WTC11 (cell line): ENCODE measurements around the gene SYTL1. TPM values are rescaled to one million over a fixed set of nuclear protein-coding genes. Genes with fewer than 3 reads are reported as not detected.

Experiments used
- ATAC-seq: fragments of 200-7000 bp; cut with Tn5 transposase; 2 replicates; pipeline ENCODE4 v1.10.0; 2021; ENCODE audit warnings: mild to moderate bottlenecking, moderate library complexity
- CTCF ChIA-PET: fragments of 300-600 bp; sonication (Branson Sonifier 250); formaldehyde crosslinking; loops from one replicate; lab custom pipeline; 2021; ENCODE audit warnings: antibody characterized with exemption; lab: Charles Lee
- POLR2A ChIA-PET: fragments of 350-600 bp; sonication (Branson Sonifier 250); formaldehyde crosslinking; loops from one replicate; lab custom pipeline; 2021; ENCODE audit warnings: antibody characterized with exemption; lab: Charles Lee
- DNase-seq: peaks from one replicate; pipeline ENCODE4 v3.0.0; 2021; ENCODE audit warnings: low spot score
- H3K27ac Mint-ChIP-seq: 2 replicates; pipeline ENCODE4 v1.8.0; 2021; ENCODE audit warnings: mixed read lengths
- H3K27me3 Mint-ChIP-seq: 2 replicates; pipeline ENCODE4 v1.8.0; 2021; ENCODE audit warnings: low read depth, mild to moderate bottlenecking, moderate library complexity, mixed read lengths
- H3K36me3 Mint-ChIP-seq: 2 replicates; pipeline ENCODE4 v1.8.0; 2021; ENCODE audit warnings: mixed read lengths
- H3K4me1 Mint-ChIP-seq: 2 replicates; pipeline ENCODE4 v1.8.0; 2022; ENCODE audit warnings: mixed read lengths
- H3K4me3 Mint-ChIP-seq: 2 replicates; pipeline ENCODE4 v1.8.0; 2021; ENCODE audit warnings: mild to moderate bottlenecking, moderate library complexity, mixed read lengths
- H3K9me3 Mint-ChIP-seq: 2 replicates; pipeline ENCODE4 v1.8.0; 2021; ENCODE audit warnings: mixed read lengths
- CREM ChIP-seq: sonication (generic); formaldehyde crosslinking; IDR thresholded peaks from 2 replicates; pipeline ENCODE4 v1.8.1; 2022; ENCODE audit warnings: mild to moderate bottlenecking, missing genetic modification reagents, moderate library complexity
- EMX1 ChIP-seq: fragments of 250-450 bp; sonication (Bioruptor Pico); IDR thresholded peaks from 2 replicates; pipeline ENCODE4 v1.8.0; 2021; ENCODE audit warnings: mild to moderate bottlenecking
- ETV6 ChIP-seq: sonication (generic); formaldehyde crosslinking; IDR thresholded peaks from 2 replicates; pipeline ENCODE4 v1.8.1; 2022; ENCODE audit warnings: mild to moderate bottlenecking, missing genetic modification reagents
- FOXP1 ChIP-seq: sonication (generic); formaldehyde crosslinking; IDR thresholded peaks from 2 replicates; pipeline ENCODE4 v1.8.0; 2022; ENCODE audit warnings: missing genetic modification reagents, mild to moderate bottlenecking, moderate library complexity, borderline replicate concordance
- JUN ChIP-seq: sonication (generic); formaldehyde crosslinking; IDR thresholded peaks from 2 replicates; pipeline ENCODE4 v1.8.0; 2023; ENCODE audit warnings: mild to moderate bottlenecking, missing genetic modification reagents
- MXD4 ChIP-seq: fragments of 250-450 bp; sonication (Bioruptor Pico); IDR thresholded peaks from 2 replicates; pipeline ENCODE4 v1.8.0; 2021; ENCODE audit warnings: mild to moderate bottlenecking, moderate library complexity, borderline replicate concordance
- NFATC4 ChIP-seq: fragments of 250-450 bp; sonication (Bioruptor Pico); IDR thresholded peaks from 2 replicates; pipeline ENCODE4 v1.9.0; 2021; ENCODE audit warnings: mild to moderate bottlenecking
- NFYB ChIP-seq: sonication (generic); formaldehyde crosslinking; conservative IDR thresholded peaks from 2 replicates; pipeline ENCODE4 v1.8.0; 2022; ENCODE audit warnings: low read depth, missing genetic modification reagents
- NR2C2 ChIP-seq: sonication (generic); formaldehyde crosslinking; IDR thresholded peaks from 2 replicates; pipeline ENCODE4 v1.8.0; 2022; ENCODE audit warnings: mild to moderate bottlenecking, missing genetic modification reagents
- SOX15 ChIP-seq: fragments of 250-450 bp; sonication (Bioruptor Pico); IDR thresholded peaks from 2 replicates; pipeline ENCODE4 v1.9.0; 2021; ENCODE audit warnings: mild to moderate bottlenecking
- TEAD4 ChIP-seq: sonication (generic); formaldehyde crosslinking; IDR thresholded peaks from 2 replicates; pipeline ENCODE4 v1.8.0; 2022; ENCODE audit warnings: mild to moderate bottlenecking, missing genetic modification reagents
- TP53 ChIP-seq: sonication (generic); formaldehyde crosslinking; IDR thresholded peaks from 2 replicates; pipeline ENCODE4 v1.8.1; 2023; ENCODE audit warnings: mild to moderate bottlenecking, missing genetic modification reagents
- ZNF423 ChIP-seq: fragments of 250-450 bp; sonication (Bioruptor Pico); IDR thresholded peaks from 2 replicates; pipeline ENCODE4 v2.1.2; 2022; ENCODE audit warnings: mild to moderate bottlenecking, moderate library complexity
- total RNA-seq: library from RNA; stranded (reverse); gene quantifications from 3 replicates; pipeline ENCODE4 v1.2.3, GENCODE V29; 2021
- TF ChIP-seq, protein P1 (sequence below): sonication (generic); formaldehyde crosslinking; IDR thresholded peaks from 2 replicates; pipeline ENCODE4 v1.8.0; 2022; ENCODE audit warnings: mild to moderate bottlenecking, missing genetic modification reagents
- TF ChIP-seq, protein P2 (sequence below): sonication (generic); formaldehyde crosslinking; IDR thresholded peaks from 2 replicates; pipeline ENCODE4 v1.8.0; 2022; ENCODE audit warnings: missing genetic modification reagents
- TF ChIP-seq, protein P3 (sequence below): sonication (generic); formaldehyde crosslinking; IDR thresholded peaks from 2 replicates; pipeline ENCODE4 v1.8.1; 2022; ENCODE audit warnings: missing genetic modification reagents, borderline replicate concordance
- TF ChIP-seq, protein P4 (sequence below): sonication (generic); formaldehyde crosslinking; IDR thresholded peaks from 2 replicates; pipeline ENCODE4 v1.8.1; 2022; ENCODE audit warnings: mild to moderate bottlenecking, missing genetic modification reagents, moderate library complexity, borderline replicate concordance
- TF ChIP-seq, protein P5 (sequence below): sonication (generic); formaldehyde crosslinking; IDR thresholded peaks from 2 replicates; pipeline ENCODE4 v1.8.1; 2023; ENCODE audit warnings: mild to moderate bottlenecking, missing genetic modification reagents
- TF ChIP-seq, protein P6 (sequence below): sonication (generic); formaldehyde crosslinking; IDR thresholded peaks from 2 replicates; pipeline ENCODE4 v1.8.1; 2022; ENCODE audit warnings: mild to moderate bottlenecking, moderate library complexity, missing genetic modification reagents
- TF ChIP-seq, protein P7 (sequence below): fragments of 250-450 bp; sonication (Bioruptor Pico); IDR thresholded peaks from 2 replicates; pipeline ENCODE4 v1.9.0; 2021; ENCODE audit warnings: mild to moderate bottlenecking

SYTL1 gene
- total RNA-seq, 1 experiment from 2014 or later: 18.0 TPM

DNA sequence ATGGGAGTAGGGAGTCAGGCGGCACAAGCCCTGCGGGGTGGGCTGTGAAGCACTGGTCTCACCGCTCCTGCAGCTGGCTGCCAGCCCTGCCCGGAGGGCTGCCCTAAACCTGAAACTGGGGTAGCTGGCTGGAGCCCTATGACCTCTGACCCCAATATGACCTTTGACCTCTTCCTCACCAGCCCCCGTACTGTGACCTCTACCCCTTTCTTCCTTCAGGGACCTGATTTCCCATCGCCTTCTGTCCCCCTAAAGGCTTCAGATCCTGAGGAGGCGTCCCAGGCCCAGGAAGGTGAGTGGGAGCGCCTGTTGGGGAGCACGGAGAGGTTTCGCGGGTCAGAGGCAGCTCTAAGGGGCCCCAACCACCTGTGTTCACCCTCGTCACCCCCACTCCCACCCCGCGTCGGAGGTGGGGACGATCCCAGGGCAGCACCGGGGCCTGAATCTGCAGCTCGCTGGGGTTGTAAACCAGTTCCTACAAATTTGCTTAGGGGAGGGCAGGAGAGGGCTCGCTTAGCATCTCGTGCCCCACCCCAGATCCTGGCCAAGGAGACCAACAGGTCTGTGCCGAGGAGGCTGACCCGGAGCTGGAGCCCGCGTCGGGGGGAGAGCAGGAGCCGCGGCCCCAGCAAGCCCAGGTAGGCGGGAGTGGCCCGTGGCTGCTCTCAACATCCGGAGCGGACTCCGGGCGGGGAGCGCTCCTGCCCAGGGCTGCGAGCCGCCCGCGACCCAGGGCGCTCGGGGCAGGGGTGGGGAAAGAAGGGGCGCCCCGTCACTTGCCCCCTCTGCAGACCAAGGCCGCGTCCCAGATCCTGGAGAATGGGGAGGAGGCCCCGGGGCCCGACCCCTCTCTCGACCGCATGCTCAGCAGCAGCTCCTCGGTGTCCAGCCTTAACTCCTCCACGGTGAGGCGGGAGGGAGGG, 7.3 kb downstream of the SYTL1 start (continued):
- TF ChIP-seq, protein P1, sequence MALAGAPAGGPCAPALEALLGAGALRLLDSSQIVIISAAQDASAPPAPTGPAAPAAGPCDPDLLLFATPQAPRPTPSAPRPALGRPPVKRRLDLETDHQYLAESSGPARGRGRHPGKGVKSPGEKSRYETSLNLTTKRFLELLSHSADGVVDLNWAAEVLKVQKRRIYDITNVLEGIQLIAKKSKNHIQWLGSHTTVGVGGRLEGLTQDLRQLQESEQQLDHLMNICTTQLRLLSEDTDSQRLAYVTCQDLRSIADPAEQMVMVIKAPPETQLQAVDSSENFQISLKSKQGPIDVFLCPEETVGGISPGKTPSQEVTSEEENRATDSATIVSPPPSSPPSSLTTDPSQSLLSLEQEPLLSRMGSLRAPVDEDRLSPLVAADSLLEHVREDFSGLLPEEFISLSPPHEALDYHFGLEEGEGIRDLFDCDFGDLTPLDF: 0 out of 2 replicates have a peak, but pooled peaks have one; percentile 33
- no peak for TF ChIP-seq TEAD4
- TF ChIP-seq, protein P2, sequence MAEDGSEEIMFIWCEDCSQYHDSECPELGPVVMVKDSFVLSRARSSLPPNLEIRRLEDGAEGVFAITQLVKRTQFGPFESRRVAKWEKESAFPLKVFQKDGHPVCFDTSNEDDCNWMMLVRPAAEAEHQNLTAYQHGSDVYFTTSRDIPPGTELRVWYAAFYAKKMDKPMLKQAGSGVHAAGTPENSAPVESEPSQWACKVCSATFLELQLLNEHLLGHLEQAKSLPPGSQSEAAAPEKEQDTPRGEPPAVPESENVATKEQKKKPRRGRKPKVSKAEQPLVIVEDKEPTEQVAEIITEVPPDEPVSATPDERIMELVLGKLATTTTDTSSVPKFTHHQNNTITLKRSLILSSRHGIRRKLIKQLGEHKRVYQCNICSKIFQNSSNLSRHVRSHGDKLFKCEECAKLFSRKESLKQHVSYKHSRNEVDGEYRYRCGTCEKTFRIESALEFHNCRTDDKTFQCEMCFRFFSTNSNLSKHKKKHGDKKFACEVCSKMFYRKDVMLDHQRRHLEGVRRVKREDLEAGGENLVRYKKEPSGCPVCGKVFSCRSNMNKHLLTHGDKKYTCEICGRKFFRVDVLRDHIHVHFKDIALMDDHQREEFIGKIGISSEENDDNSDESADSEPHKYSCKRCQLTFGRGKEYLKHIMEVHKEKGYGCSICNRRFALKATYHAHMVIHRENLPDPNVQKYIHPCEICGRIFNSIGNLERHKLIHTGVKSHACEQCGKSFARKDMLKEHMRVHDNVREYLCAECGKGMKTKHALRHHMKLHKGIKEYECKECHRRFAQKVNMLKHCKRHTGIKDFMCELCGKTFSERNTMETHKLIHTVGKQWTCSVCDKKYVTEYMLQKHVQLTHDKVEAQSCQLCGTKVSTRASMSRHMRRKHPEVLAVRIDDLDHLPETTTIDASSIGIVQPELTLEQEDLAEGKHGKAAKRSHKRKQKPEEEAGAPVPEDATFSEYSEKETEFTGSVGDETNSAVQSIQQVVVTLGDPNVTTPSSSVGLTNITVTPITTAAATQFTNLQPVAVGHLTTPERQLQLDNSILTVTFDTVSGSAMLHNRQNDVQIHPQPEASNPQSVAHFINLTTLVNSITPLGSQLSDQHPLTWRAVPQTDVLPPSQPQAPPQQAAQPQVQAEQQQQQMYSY (CRISPR knock-in tag): peak; percentile 97
- TF ChIP-seq, protein P3, sequence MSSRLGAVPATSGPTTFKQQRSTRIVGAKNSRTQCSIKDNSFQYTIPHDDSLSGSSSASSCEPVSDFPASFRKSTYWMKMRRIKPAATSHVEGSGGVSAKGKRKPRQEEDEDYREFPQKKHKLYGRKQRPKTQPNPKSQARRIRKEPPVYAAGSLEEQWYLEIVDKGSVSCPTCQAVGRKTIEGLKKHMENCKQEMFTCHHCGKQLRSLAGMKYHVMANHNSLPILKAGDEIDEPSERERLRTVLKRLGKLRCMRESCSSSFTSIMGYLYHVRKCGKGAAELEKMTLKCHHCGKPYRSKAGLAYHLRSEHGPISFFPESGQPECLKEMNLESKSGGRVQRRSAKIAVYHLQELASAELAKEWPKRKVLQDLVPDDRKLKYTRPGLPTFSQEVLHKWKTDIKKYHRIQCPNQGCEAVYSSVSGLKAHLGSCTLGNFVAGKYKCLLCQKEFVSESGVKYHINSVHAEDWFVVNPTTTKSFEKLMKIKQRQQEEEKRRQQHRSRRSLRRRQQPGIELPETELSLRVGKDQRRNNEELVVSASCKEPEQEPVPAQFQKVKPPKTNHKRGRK (CRISPR knock-in tag): 0 out of 2 replicates have a peak, but pooled peaks have one; percentile 32

DNA sequence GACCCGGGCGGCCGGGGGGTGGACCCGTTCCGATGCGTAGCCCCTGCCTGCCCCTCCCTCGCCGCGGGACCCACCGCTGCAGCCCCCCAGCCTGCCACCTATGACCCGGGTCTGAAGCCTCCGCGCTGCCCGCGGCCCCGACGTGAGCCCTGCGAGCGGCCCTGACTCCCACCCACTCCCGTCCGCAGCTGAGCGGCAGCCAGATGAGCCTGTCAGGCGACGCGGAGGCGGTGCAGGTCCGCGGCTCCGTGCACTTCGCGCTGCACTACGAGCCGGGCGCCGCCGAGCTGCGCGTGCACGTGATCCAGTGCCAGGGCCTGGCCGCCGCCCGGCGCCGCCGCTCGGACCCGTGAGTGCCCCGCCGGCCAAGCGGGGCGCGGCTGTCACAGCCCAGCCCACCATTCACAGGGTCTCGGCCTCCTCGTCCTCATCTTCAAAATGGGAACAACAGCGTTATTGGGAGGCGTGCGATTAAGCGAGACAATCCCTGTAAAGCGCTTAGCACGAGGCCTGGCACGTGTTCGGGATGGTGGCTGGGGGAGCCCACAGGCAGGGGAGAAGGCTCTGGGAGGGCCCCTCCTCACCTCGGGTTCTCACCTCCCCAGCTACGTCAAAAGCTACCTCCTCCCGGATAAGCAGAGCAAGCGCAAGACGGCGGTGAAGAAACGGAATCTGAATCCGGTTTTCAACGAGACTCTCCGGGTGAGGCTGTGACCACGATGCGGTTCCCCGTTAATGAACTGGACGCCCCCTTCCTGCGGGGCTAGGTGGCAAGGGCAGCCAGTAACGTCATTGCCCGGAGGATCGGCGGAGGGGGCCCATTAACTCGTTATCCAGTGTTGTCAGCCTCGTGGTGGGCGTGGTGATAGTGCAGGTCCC, 8.2 kb downstream of the SYTL1 start:
- ChIA-PET CTCF (interaction anchor here (0.6 to 11.0 kb wide), 25 partner anchors 8 to 322 kb away, joined by 3 to 258 read pairs (median 5); partner anchors contain the start of genes CD164L2, IFI6, MAP3K6 and SYTL1), POLR2A (interaction anchor here (0.5 to 3.1 kb wide), 9 partner anchors 8 to 1198 kb away, joined by 3 to 29 read pairs (median 4); partner anchors contain the start of genes MAP3K6 and SYTL1)
- no peaks in the 10 kb centered on the region for H3K9me3 Mint-ChIP-seq
- H3K4me3 Mint-ChIP-seq: peak overlapping the region; percentile 75
- H3K27me3 Mint-ChIP-seq: peaks cover 12% of the 10 kb centered on the region
- ATAC-seq: peak; percentile 41
- H3K4me1 Mint-ChIP-seq: peaks cover 18% of the 10 kb centered on the region
- H3K27ac Mint-ChIP-seq: no peak overlapping the region
- peak; percentile 80 for DNase-seq
- peaks cover 9% of the 10 kb centered on the region; the same call in 1 of the 2 replicates for H3K36me3 Mint-ChIP-seq
- TF ChIP-seq NR2C2 (CRISPR knock-in tag) (no peak; the same call in 1 of the 2 replicates), ETV6 (peak; percentile 69; the same call in 1 of the 2 replicates), NFATC4 (no peak), SOX15 (no peak), EMX1 (CRISPR knock-in tag) (no peak; the same call in none of the 2 replicates), ZNF423 (CRISPR knock-in tag) (no peak), MXD4 (no peak), FOXP1 (CRISPR knock-in tag) (peak; percentile 96), JUN (CRISPR knock-in tag) (peak; percentile 83; the same call in 1 of the 2 replicates), CREM (peak; percentile 62; the same call in 1 of the 2 replicates), TP53 (peak; percentile 94), NFYB (CRISPR knock-in tag) (peak; percentile 82)
- TF ChIP-seq, protein P4, sequence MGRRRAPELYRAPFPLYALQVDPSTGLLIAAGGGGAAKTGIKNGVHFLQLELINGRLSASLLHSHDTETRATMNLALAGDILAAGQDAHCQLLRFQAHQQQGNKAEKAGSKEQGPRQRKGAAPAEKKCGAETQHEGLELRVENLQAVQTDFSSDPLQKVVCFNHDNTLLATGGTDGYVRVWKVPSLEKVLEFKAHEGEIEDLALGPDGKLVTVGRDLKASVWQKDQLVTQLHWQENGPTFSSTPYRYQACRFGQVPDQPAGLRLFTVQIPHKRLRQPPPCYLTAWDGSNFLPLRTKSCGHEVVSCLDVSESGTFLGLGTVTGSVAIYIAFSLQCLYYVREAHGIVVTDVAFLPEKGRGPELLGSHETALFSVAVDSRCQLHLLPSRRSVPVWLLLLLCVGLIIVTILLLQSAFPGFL (CRISPR knock-in tag): no peak
- TF ChIP-seq, protein P5, sequence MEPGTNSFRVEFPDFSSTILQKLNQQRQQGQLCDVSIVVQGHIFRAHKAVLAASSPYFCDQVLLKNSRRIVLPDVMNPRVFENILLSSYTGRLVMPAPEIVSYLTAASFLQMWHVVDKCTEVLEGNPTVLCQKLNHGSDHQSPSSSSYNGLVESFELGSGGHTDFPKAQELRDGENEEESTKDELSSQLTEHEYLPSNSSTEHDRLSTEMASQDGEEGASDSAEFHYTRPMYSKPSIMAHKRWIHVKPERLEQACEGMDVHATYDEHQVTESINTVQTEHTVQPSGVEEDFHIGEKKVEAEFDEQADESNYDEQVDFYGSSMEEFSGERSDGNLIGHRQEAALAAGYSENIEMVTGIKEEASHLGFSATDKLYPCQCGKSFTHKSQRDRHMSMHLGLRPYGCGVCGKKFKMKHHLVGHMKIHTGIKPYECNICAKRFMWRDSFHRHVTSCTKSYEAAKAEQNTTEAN: peak; percentile 94
- TF ChIP-seq, protein P6, sequence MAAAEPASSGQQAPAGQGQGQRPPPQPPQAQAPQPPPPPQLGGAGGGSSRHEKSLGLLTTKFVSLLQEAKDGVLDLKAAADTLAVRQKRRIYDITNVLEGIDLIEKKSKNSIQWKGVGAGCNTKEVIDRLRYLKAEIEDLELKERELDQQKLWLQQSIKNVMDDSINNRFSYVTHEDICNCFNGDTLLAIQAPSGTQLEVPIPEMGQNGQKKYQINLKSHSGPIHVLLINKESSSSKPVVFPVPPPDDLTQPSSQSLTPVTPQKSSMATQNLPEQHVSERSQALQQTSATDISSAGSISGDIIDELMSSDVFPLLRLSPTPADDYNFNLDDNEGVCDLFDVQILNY (CRISPR knock-in tag): peak; percentile 94
- TF ChIP-seq, protein P7, sequence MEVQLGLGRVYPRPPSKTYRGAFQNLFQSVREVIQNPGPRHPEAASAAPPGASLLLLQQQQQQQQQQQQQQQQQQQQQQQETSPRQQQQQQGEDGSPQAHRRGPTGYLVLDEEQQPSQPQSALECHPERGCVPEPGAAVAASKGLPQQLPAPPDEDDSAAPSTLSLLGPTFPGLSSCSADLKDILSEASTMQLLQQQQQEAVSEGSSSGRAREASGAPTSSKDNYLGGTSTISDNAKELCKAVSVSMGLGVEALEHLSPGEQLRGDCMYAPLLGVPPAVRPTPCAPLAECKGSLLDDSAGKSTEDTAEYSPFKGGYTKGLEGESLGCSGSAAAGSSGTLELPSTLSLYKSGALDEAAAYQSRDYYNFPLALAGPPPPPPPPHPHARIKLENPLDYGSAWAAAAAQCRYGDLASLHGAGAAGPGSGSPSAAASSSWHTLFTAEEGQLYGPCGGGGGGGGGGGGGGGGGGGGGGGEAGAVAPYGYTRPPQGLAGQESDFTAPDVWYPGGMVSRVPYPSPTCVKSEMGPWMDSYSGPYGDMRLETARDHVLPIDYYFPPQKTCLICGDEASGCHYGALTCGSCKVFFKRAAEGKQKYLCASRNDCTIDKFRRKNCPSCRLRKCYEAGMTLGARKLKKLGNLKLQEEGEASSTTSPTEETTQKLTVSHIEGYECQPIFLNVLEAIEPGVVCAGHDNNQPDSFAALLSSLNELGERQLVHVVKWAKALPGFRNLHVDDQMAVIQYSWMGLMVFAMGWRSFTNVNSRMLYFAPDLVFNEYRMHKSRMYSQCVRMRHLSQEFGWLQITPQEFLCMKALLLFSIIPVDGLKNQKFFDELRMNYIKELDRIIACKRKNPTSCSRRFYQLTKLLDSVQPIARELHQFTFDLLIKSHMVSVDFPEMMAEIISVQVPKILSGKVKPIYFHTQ (CRISPR knock-in tag): no peak
